K562 (cell line): ENCODE measurements around the gene CCDC136.

ENCODE experiments used
- BRCA1 ChIP-seq, 2 experiments: fragments of 450-650 bp in 1 of 2; sonication (generic) in 1 of 2; formaldehyde crosslinking in 1 of 2; IDR thresholded peaks; 2 replicates each; pipeline versions ENCODE4 v1.5.0 to v1.6.1; 2017 to 2020; ENCODE audit warnings: mild to moderate bottlenecking in 1 of 2, missing genetic modification reagents in 1 of 2
- CTCF ChIP-seq, 3 experiments: IDR thresholded peaks in 2 of 3; conservative IDR thresholded peaks in 1 of 3; 2 replicates each; pipeline ENCODE4 v1.5.1; 2011 to 2012; ENCODE audit warnings: low read length in 3 of 3, mild to moderate bottlenecking in 3 of 3, control low read depth in 2 of 3, improper control_type of control experiment in 1 of 3, inconsistent platforms in 1 of 3, low read depth in 1 of 3, mixed read lengths in 1 of 3, moderate library complexity in 1 of 3; ENCODE audit not compliant: insufficient read depth in 2 of 3
- HINFP ChIP-seq: fragments of 450-650 bp; conservative IDR thresholded peaks from 2 replicates; pipeline ENCODE4 v1.6.1; 2016; ENCODE audit warnings: missing genetic modification characterization, low read depth, mild to moderate bottlenecking, control low read depth, missing compliant biosample characterization
- KDM1A ChIP-seq, 2 experiments: fragments of 450-650 bp; IDR thresholded peaks; 2 replicates each; pipeline ENCODE4 v1.6.1; 2016; ENCODE audit warnings: mild to moderate bottlenecking in 2 of 2
- MTA3 ChIP-seq: fragments of 450-650 bp; formaldehyde crosslinking; IDR thresholded peaks from 2 replicates; pipeline ENCODE4 v1.6.1; 2017; ENCODE audit warnings: mild to moderate bottlenecking, borderline replicate concordance
- REST ChIP-seq, 2 experiments: fragments of 450-650 bp; formaldehyde crosslinking in 1 of 2; IDR thresholded peaks; 2 replicates each; pipeline versions ENCODE4 v1.4.0 to v1.6.1; 2014 to 2020; ENCODE audit warnings: mild to moderate bottlenecking in 2 of 2, borderline replicate concordance in 1 of 2, low read depth in 1 of 2
- RFX5 ChIP-seq: IDR thresholded peaks from 2 replicates; pipeline ENCODE4 v1.6.1; 2011; ENCODE audit warnings: low read depth, mild to moderate bottlenecking, improper control_type of control experiment, low read length
- SMARCE1 ChIP-seq: fragments of 450-650 bp; IDR thresholded peaks from 2 replicates; pipeline ENCODE4 v1.7.1; 2016; ENCODE audit warnings: mild to moderate bottlenecking
- TFE3 ChIP-seq: fragments of 450-650 bp; formaldehyde crosslinking; IDR thresholded peaks from 2 replicates; pipeline ENCODE4 v1.4.0; 2020; ENCODE audit warnings: mild to moderate bottlenecking, mixed read lengths

- TF ChIP-seq TFE3 (CRISPR knock-in tag) (no peak), BRCA1 (IDR thresholded peaks at IDR 0.05) (no peak), BRCA1 (CRISPR knock-in tag; IDR thresholded peaks at IDR 0.05) (no peak), HINFP (tag) (no peak), SMARCE1 (no peak), CTCF (IDR thresholded peaks at IDR 0.05 in 2 of 3, conservative IDR thresholded peaks at IDR 0.05 in 1 of 3; ENCODE audit: insufficient read depth in 2 of 3, low read depth in 1 of 3, low read length in 3 of 3) (no peak), KDM1A (IDR thresholded peaks at IDR 0.05) (no peak), REST (IDR thresholded peaks at IDR 0.05; ENCODE audit: borderline replicate concordance) (no peak), REST (CRISPR knock-in tag; IDR thresholded peaks at IDR 0.05; ENCODE audit: low read depth) (no peak), RFX5 (no peak), MTA3 (no peak)
These were observed 45.1 kb downstream of the CCDC136 start for GRCh38 chr7:128836729-128837348.
